ENCODE measurements around the gene HBB. TPM values are rescaled to one million over a fixed set of nuclear protein-coding genes. Genes with fewer than 3 reads are reported as not detected.
A peak's percentile ranks its signal among the peaks of the same experiment; 100 is the strongest.

HBB gene
- total and polyA plus RNA-seq, 8 donors, result 2.2 to 89.0 (median 4.4) TPM

DNA sequence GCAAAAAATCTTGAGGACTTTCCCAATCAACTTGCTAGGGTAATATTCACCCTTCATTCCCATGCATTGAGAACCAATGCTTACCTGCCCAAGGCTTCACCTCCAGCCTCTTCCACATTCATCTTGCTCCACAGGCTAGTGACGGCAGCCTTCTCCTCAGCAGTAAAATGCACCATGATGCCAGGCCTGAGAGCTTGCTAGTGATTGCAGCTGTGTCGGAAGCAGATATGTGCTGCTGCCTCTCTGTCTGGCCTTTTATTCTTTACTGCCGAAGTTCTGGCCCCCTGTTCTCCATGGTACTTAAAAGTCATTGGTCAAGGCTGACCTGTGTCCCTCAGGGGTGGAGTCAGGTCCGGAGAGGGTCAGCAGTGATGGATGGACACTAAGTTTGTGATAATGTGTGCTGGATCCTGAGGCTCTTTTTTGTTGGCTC lies 42.9 kb upstream of the HBB start, which contains the start of gene HBE1:
HBE1 (minus strand) TSS at position 231 of the 433 bp plus-strand sequence; CDS start at position 176, 55 bp downstream.
- DNase-seq (no peak), FAIRE-seq (no peak), ATAC-seq (no peak)
- 59 to 60% methylated on average over 4 of the region's 4 CpGs for WGBS, 2 donors
- no peaks in the 10 kb centered on the region for H3K27me3 ChIP-seq
- intact Hi-C loops (cut with DNase I), result no loop called here
- no peak for TF ChIP-seq CTCF (IDR thresholded peaks at IDR 0.05)
- no peaks in the 10 kb centered on the region for H3K9me3 ChIP-seq
- H3K27ac ChIP-seq, result no peak within 1 kb of the TSS
- H3K4me1 ChIP-seq, result no peaks in the 10 kb centered on the region
- no peaks in the 10 kb centered on the region for H3K36me3 ChIP-seq
- no peak within 1 kb of the TSS for H3K4me3 ChIP-seq

- DNase-seq, result no peak
- ATAC-seq, result no peak
- Histone ChIP-seq H3K4me1 (no peaks in the 10 kb centered on the region), H3K9me3 (no peaks in the 10 kb centered on the region), H3K27ac (no peak overlapping the region), H3K4me3 (no peak overlapping the region), H3K27me3 (no peaks in the 10 kb centered on the region), H3K36me3 (no peaks in the 10 kb centered on the region)
- FAIRE-seq, result no peak
- WGBS, 2 donors, result 60 to 70% methylated on average over 2 of the region's 2 CpGs
- intact Hi-C loops (cut with DNase I), result no loop called here
- no peak for TF ChIP-seq CTCF (IDR thresholded peaks at IDR 0.05)
Measured at GRCh38 chr11:5267033-5267563, 40.2 kb upstream of the HBB start.

GRCh38 chr11:5266609-5267008 lies 39.7 kb upstream of the HBB start:
- H3K27ac ChIP-seq, result no peak overlapping the region
- DNase-seq (no peak), FAIRE-seq (no peak), ATAC-seq (no peak)
- intact Hi-C loops (cut with DNase I), result no loop called here
- TF ChIP-seq CTCF (IDR thresholded peaks at IDR 0.05), result no peak
- no peak overlapping the region for H3K4me3 ChIP-seq
- no peaks in the 10 kb centered on the region for H3K27me3 ChIP-seq
- no peaks in the 10 kb centered on the region for H3K4me1 ChIP-seq
- H3K36me3 ChIP-seq, result no peaks in the 10 kb centered on the region
- no peaks in the 10 kb centered on the region for H3K9me3 ChIP-seq

- no peak overlapping the region for H3K27ac ChIP-seq
- 31 to 35% methylated on average over 2 of the region's 2 CpGs for WGBS, 2 donors
- H3K4me1 ChIP-seq, result no peaks in the 10 kb centered on the region
- no peaks in the 10 kb centered on the region for H3K36me3 ChIP-seq
- TF ChIP-seq CTCF (IDR thresholded peaks at IDR 0.05), result no peak
- ATAC-seq (no peak), FAIRE-seq (no peak), DNase-seq (no peak)
- H3K27me3 ChIP-seq, result no peaks in the 10 kb centered on the region
- H3K4me3 ChIP-seq, result no peak overlapping the region
- intact Hi-C loops (cut with DNase I), result no loop called here
- H3K9me3 ChIP-seq, result no peaks in the 10 kb centered on the region
Measured at GRCh38 chr11:5265832-5266231, 39.0 kb upstream of the HBB start.

DNA sequence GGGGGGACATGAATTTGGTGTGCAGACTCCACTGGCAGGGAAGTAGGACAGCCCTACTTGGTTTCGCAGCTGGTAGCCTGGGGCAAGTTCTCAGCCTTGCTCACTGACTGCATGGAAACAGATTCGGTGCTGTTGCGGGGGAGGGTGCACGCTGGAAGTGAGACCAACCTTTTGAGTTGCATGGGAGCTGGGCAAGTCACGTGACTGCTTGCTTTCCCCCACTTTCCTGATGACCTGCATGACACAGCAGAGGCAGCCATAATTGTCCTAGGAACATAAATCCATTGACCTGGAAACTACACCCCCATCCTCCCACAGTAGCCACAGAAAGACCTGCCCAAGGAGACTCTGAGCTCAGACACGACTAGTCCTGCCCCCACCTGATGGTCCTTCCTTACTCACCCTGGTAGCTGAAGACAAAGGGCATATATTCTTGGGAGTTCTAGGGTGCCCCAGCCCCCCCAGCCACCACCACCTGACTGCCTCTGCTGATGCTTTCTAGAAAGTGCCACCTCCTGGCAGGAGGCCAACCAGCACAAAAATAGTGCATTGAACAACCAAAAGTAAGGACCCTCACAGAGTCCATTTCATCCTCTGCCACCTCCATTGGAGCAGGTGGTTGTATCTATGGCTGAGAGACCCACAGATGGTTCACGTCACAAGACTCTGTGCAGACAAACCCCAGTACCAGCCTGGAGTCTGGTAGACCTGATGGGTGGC lies 31.8 kb upstream of the HBB start:
- FAIRE-seq, result no peak
- DNase-seq, result peak in 1 of 6 donors; percentile 42
- H3K4me1 ChIP-seq, result no peaks in the 10 kb centered on the region
- intact Hi-C loops (cut with DNase I), result no loop called here
- no peaks in the 10 kb centered on the region for H3K36me3 ChIP-seq
- H3K4me3 ChIP-seq, result no peak overlapping the region
- no peak for ATAC-seq
- no peak for TF ChIP-seq CTCF (IDR thresholded peaks at IDR 0.05)
- no peaks in the 10 kb centered on the region for H3K27me3 ChIP-seq
- whole genome bisulfite sequencing, 2 donors, result 66 to 68% methylated on average over 7 of the region's 7 CpGs
- H3K9me3 ChIP-seq, result no peaks in the 10 kb centered on the region
- H3K27ac ChIP-seq, result no peak overlapping the region
